A549 (cell line): ENCODE results near the gene SLC2A5. TPM values are rescaled to one million over a fixed set of nuclear protein-coding genes. Genes with fewer than 3 reads are reported as not detected.

Experiments
- ATAC-seq, 2 experiments: fragments of 200-7000 bp in 1 of 2; fragments of >200 bp in 1 of 2; cut with Nextera tagmentation in 1 of 2; cut with Tn5 transposase in 1 of 2; 3 replicates each; pipeline versions ENCODE4 v1.8.0 to v1.9.1; 2018 to 2020; ENCODE audit warnings: mild to moderate bottlenecking in 1 of 2, moderate library complexity in 1 of 2
- CTCF ChIA-PET: fragments of 300-600 bp; sonication (Branson Sonifier 250); formaldehyde crosslinking; extraction: SDS; loops from one replicate; lab custom pipeline; 2021; ENCODE audit warnings: antibody characterized with exemption, inconsistent platforms; lab: Yijun Ruan, JAX
- POLR2A ChIA-PET: fragments of 350-600 bp; formaldehyde crosslinking; extraction: SDS; loops from one replicate; lab custom pipeline; 2021; ENCODE audit warnings: antibody characterized with exemption, inconsistent platforms; lab: Yijun Ruan, JAX
- DNase-seq, 2 experiments: peaks; one replicate each; pipeline versions ENCODE4 v3.0.0 to v3.0.0-alpha.2; 2011 to 2016; ENCODE audit warnings: low read depth in 1 of 2, low spot score in 1 of 2
- FAIRE-seq: peaks from 2 replicates; lab custom pipeline; 2011; peaks lifted over from hg19 to GRCh38; lab: Jason Lieb, UNC
- H3K27ac ChIP-seq, 2 experiments: fragments of >200 bp; sonication (Bioruptor Twin); formaldehyde crosslinking; 3 replicates each; pipeline ENCODE4 v1.5.1; 2016 to 2017
- H3K4me1 ChIP-seq: fragments of >200 bp; sonication (Bioruptor Twin); formaldehyde crosslinking; 3 replicates; pipeline ENCODE4 v1.6.1; 2016
- H3K4me2 ChIP-seq: fragments of >200 bp; sonication (Bioruptor Twin); formaldehyde crosslinking; 3 replicates; pipeline ENCODE4 v1.6.1; 2016
- H3K4me3 ChIP-seq: fragments of >200 bp; sonication (Bioruptor Twin); formaldehyde crosslinking; 3 replicates; pipeline ENCODE4 v1.5.1; 2016
- H3K9me3 ChIP-seq: fragments of >200 bp; sonication (Bioruptor Twin); formaldehyde crosslinking; 3 replicates; pipeline ENCODE4 v1.6.1; 2016
- ATOH8 ChIP-seq: fragments of 250-450 bp; sonication (Bioruptor Pico); IDR thresholded peaks from 2 replicates; pipeline ENCODE4 v1.5.0; 2020; ENCODE audit warnings: low read depth, mild to moderate bottlenecking, moderate library complexity
- BCL3 ChIP-seq: fragments of >200 bp; sonication (Bioruptor Twin); formaldehyde crosslinking; IDR thresholded peaks from 3 replicates; pipeline ENCODE4 v1.6.1; 2016
- CTCF ChIP-seq: fragments of >200 bp; sonication (Bioruptor Twin); formaldehyde crosslinking; IDR thresholded peaks from 3 replicates; pipeline ENCODE4 v1.5.1; 2016
- ESRRA ChIP-seq: fragments of 150-350 bp; IDR thresholded peaks from 2 replicates; pipeline ENCODE4 v1.6.1; 2014; ENCODE audit warnings: mild to moderate bottlenecking, low read length, borderline replicate concordance
- FOSL2 ChIP-seq, 2 experiments: fragments of 450-650 bp in 1 of 2; fragments of >200 bp in 1 of 2; sonication (Bioruptor Twin) in 1 of 2; formaldehyde crosslinking; IDR thresholded peaks; 2 replicates each; pipeline versions ENCODE4 v1.5.0 to v1.6.1; 2016 to 2020; ENCODE audit warnings: mild to moderate bottlenecking in 1 of 2, moderate library complexity in 1 of 2
- FOXS1 ChIP-seq: fragments of 250-450 bp; sonication (Bioruptor Pico); IDR thresholded peaks from 2 replicates; pipeline ENCODE4 v1.5.0; 2020; ENCODE audit warnings: mild to moderate bottlenecking, moderate library complexity
- HOXA7 ChIP-seq: fragments of 250-450 bp; sonication (Bioruptor Pico); IDR thresholded peaks from 2 replicates; pipeline ENCODE4 v1.5.0; 2020; ENCODE audit warnings: mild to moderate bottlenecking, moderate library complexity
- JUNB ChIP-seq: fragments of >200 bp; sonication (Bioruptor Twin); formaldehyde crosslinking; IDR thresholded peaks from 2 replicates; pipeline ENCODE4 v1.6.1; 2016
- KDM1A ChIP-seq: fragments of 200-600 bp; sonication (generic); IDR thresholded peaks from 2 replicates; pipeline ENCODE4 v1.6.1; 2016; ENCODE audit warnings: low read depth, mild to moderate bottlenecking
- MYC ChIP-seq: IDR thresholded peaks from 2 replicates; pipeline ENCODE4 v1.6.1; 2012; ENCODE audit warnings: mild to moderate bottlenecking, inconsistent platforms, low read length, improper control_type of control experiment, borderline replicate concordance
- PBX3 ChIP-seq: IDR thresholded peaks from 2 replicates; pipeline ENCODE4 v1.6.1; 2012
- PHF8 ChIP-seq: fragments of 200-600 bp; sonication (generic); IDR thresholded peaks from 2 replicates; pipeline ENCODE4 v1.6.1; 2016; ENCODE audit warnings: low read depth, mild to moderate bottlenecking, antibody characterized with exemption, moderate library complexity, borderline replicate concordance
- RAD21 ChIP-seq, 2 experiments: fragments of >200 bp in 1 of 2; sonication (Bioruptor Twin) in 1 of 2; formaldehyde crosslinking in 1 of 2; IDR thresholded peaks in 1 of 2; conservative IDR thresholded peaks in 1 of 2; 2 replicates in 1 of 2; 3 replicates in 1 of 2; pipeline ENCODE4 v1.6.1; 2012 to 2018; ENCODE audit warnings: inconsistent platforms in 1 of 2
- RNF2 ChIP-seq: fragments of 200-600 bp; sonication (generic); IDR thresholded peaks from 2 replicates; pipeline ENCODE4 v1.6.1; 2016; ENCODE audit warnings: low read depth, mild to moderate bottlenecking, antibody characterized with exemption, moderate library complexity, borderline replicate concordance
- SREBF2 ChIP-seq: fragments of 450-650 bp; IDR thresholded peaks from 2 replicates; pipeline ENCODE4 v1.6.1; 2014; ENCODE audit warnings: mild to moderate bottlenecking, moderate library complexity
- USF2 ChIP-seq: fragments of 450-650 bp; IDR thresholded peaks from 2 replicates; pipeline ENCODE4 v1.6.1; 2014; ENCODE audit warnings: antibody characterized with exemption
- ZNF302 ChIP-seq: fragments of 250-450 bp; sonication (Bioruptor Pico); IDR thresholded peaks from 2 replicates; pipeline ENCODE4 v1.9.0; 2021; ENCODE audit warnings: inconsistent platforms, mild to moderate bottlenecking, moderate library complexity
- WGBS: methylation state at CpG from one replicate; pipeline ENCODE4 v1.1.6; 2017; ENCODE audit errors: missing lambda C conversion rate; 5-methylcytosine and 5-hydroxymethylcytosine counted together
- polyA plus RNA-seq, 4 experiments: library from polyadenylated mRNA; depleted of rRNA in 3 of 4; stranded (reverse); fragments of >200 nt; fragmentation: RNase III in 1 of 4; extraction: RNeasy Plus Mini Kit Qiagen cat#74134 plus additional on column Dnase treatment in 1 of 4; gene quantifications; 2 replicates in 3 of 4; 3 replicates in 1 of 4; pipeline ENCODE4 v1.2.3, GENCODE V29; 2011 to 2017

The SLC2A5 gene
- polyA plus RNA-seq, 2 of the 4 experiments (the other 2 are of a cell fraction), result 0.12 to 0.19 TPM

GRCh38 chr1:9018333-9018732, 51.1 kb downstream of the SLC2A5 start:
- FAIRE-seq, result no peak
- Histone ChIP-seq H3K4me2 (no peak overlapping the region), H3K4me3 (no peak overlapping the region), H3K27ac (no peak overlapping the region), H3K9me3 (no peaks in the 10 kb centered on the region), H3K4me1 (no peaks in the 10 kb centered on the region)
- no peak for DNase-seq
- no peak for TF ChIP-seq RAD21 (conservative IDR thresholded peaks at IDR 0.05 in 1 of 2, IDR thresholded peaks at IDR 0.05 in 1 of 2)
- TF ChIP-seq ZNF302 (CRISPR knock-in tag), result no peak
- TF ChIP-seq HOXA7 (CRISPR knock-in tag), result no peak
- TF ChIP-seq RNF2, result no peak
- no peak for TF ChIP-seq FOXS1 (CRISPR knock-in tag)
- TF ChIP-seq SREBF2, result no peak
- no peak for TF ChIP-seq ATOH8
- no peak for TF ChIP-seq BCL3
- no peak for TF ChIP-seq PHF8
- TF ChIP-seq CTCF, result no peak
- TF ChIP-seq KDM1A, result no peak
- TF ChIP-seq ESRRA, result no peak
- TF ChIP-seq USF2, result no peak
- TF ChIP-seq JUNB, result no peak
- no peak for TF ChIP-seq PBX3
- 61% methylated on average over 13 of the region's 13 CpGs for WGBS
- POLR2A ChIA-PET, result no interaction called here
- ATAC-seq, result no peak
- CTCF ChIA-PET, result no interaction called here

GRCh38 chr1:9016455-9016854, 53.0 kb downstream of the SLC2A5 start:
- Histone ChIP-seq H3K4me3 (no peak overlapping the region), H3K9me3 (no peaks in the 10 kb centered on the region), H3K4me2 (no peak overlapping the region), H3K27ac (no peak overlapping the region), H3K4me1 (no peaks in the 10 kb centered on the region)
- POLR2A ChIA-PET, result no interaction called here
- TF ChIP-seq MYC (no peak), FOSL2 (IDR thresholded peaks at IDR 0.05) (no peak), FOSL2 (CRISPR knock-in tag; IDR thresholded peaks at IDR 0.05) (no peak)
- DNase-seq, result no peak
- no peak for FAIRE-seq
- CTCF ChIA-PET, result interaction anchor here (3.2 kb wide), 1 partner anchor 11 kb away, joined by 29 read pairs; no protein-coding TSS in a partner anchor
- ATAC-seq, result no peak
- 75% methylated on average over 5 of the region's 5 CpGs for WGBS
